Mammary epithelial cell (primary cell): ENCODE measurements around the gene AGXT2.

ENCODE experiments used
- CTCF ChIP-seq, 2 donors: IDR thresholded peaks in 1 of 2; conservative IDR thresholded peaks in 1 of 2; 2 replicates each; pipeline ENCODE4 v1.5.1; 2011 to 2012; ENCODE audit warnings: inconsistent platforms in 2 of 2, low read length in 2 of 2, mild to moderate bottlenecking in 2 of 2, control low read depth in 1 of 2, low read depth in 1 of 2; ENCODE audit not compliant: insufficient read depth in 1 of 2; ENCODE audit errors: extremely low read depth in 1 of 2
- EZH2 ChIP-seq: IDR thresholded peaks from 2 replicates; pipeline ENCODE4 v1.6.1; 2012; ENCODE audit warnings: low read length, inconsistent platforms, borderline replicate concordance

DNA sequence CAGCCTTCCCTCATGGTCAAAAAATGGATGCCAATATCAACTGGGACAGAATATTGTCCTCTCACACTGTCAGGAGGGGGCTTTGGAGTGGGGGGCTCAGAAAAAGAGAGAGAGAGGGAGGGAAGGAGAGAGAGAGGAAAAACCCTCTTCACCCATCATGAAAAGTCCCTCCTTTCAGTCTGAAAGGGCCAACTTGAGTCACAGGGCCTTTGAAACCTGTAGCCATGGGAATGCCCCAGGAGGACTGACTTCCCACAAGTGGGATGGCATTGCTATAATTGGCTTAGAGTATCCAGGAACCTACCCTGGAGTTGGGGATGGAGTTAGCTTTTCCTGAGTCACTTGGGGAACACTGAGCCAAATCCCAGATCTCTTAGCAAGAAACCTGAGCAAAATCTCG is 77.2 kb downstream of the AGXT2 start:
- TF ChIP-seq CTCF (conservative IDR thresholded peaks at IDR 0.05 in 1 of 2, IDR thresholded peaks at IDR 0.05 in 1 of 2; ENCODE audit: extremely low read depth in 1 of 2, insufficient read depth in 1 of 2, low read depth in 1 of 2, low read length in 2 of 2), result no peak
- TF ChIP-seq EZH2, result no peak
